NCI-H2081 (cell line): ENCODE data around the gene UTF1.
"Not testable (repeated sequence)": the region's sequence is repeated elsewhere in the genome, so short reads cannot be mapped to it uniquely, and the experiment has no call there.

Experiments
- DNase-seq, 2 experiments: peaks; one replicate each; lab custom pipeline; 2025; lab: John Stamatoyannopoulos, UW

The UTF1 gene

DNA sequence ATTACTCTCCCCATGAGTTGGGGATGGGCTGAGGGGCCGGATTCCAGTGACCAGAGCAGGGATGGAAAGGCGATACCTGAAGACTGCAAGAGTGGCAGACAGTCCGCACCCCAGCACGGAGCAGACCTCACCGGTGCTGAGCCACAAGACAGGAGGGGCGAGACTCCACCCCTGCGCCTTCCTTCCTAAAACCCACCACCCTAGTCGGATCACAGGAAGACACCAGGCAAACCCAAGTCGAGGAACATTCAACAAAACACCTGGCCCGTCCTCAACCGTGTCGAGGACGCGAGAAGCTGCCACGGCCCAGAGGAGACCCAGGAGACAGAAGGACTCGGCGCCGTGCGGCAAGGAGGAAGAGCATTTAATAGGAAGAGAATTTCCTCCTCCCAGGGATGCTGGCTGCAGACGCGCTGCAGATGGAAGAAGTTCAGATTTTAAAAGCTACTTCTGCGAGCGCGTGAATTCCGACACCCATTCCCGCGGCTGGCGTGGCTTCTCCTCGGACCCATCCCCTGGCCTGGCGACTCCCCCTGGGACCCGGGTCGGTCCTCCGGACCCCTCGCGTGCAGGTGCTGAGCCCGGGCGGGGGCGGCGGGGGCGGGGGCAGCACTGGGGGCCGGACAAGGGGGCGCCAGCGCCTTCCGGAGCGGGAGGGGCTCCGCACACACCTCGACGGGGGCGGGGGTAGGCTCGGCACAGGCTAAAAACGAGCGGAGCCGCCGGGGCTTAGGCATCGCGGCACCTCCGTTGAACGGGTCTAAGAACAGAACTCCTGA, 563 bp upstream of the UTF1 start:
- DNase-seq = no peak

DNA sequence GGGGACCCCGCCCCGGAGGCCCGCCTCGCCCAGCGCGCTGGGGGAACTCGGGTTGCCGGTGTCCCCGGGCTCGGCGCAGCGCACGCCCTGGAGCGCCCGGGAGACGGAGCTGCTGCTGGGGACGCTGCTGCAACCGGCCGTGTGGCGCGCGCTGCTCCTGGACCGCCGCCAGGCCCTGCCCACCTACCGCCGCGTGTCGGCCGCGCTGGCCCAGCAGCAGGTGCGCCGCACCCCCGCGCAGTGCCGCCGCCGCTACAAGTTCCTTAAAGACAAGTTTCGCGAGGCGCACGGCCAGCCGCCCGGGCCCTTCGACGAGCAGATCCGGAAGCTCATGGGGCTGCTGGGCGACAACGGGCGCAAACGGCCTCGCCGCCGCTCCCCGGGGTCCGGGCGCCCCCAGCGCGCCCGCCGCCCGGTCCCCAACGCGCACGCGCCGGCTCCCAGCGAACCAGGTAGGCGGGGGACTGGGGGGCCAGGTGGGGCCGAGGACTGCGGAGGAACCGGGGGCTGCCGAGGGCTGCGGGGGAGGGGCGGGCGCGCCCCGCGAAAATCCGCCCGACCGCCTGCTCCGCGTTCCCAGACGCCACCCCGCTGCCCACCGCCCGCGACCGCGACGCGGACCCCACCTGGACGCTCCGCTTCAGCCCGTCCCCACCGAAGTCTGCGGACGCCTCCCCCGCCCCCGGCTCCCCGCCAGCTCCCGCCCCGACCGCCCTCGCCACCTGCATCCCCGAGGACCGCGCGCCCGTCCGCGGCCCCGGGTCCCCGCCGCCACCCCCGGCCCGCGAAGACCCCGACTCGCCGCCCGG, 574 bp downstream of the UTF1 start:
- DNase-seq = no peak

DNA sequence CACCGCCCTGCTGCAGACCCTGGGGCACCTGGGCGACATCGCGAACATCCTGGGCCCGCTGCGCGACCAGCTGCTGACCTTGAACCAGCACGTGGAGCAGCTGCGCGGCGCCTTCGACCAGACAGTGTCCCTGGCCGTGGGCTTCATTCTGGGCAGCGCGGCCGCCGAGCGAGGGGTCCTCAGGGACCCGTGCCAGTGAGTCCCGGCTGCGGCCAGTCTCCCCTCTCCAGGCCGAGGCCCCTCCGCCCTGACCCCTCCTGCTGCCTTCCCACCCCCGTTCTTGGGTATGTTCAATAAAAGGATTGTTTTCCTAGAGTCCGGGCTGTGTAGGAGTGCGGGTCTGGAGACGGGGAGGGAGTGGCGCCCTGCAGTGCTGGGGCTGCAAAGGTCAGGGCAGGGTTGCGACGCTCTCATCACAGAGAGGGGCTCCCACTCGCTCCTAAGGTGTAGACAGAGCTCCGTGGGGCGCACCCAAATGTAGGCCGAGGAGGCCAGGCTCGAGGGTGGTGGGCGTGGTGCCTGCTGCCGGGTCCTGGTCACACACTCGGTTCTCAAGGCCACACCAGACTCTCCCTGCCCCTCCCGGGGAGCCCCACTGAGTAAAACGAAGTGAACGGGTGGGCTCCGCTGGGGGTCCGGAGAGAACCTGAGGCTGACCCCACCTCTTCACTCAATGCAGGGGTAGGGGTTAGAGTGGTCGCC, 1.4 kb downstream of the UTF1 start:
- DNase-seq = no peak

DNA sequence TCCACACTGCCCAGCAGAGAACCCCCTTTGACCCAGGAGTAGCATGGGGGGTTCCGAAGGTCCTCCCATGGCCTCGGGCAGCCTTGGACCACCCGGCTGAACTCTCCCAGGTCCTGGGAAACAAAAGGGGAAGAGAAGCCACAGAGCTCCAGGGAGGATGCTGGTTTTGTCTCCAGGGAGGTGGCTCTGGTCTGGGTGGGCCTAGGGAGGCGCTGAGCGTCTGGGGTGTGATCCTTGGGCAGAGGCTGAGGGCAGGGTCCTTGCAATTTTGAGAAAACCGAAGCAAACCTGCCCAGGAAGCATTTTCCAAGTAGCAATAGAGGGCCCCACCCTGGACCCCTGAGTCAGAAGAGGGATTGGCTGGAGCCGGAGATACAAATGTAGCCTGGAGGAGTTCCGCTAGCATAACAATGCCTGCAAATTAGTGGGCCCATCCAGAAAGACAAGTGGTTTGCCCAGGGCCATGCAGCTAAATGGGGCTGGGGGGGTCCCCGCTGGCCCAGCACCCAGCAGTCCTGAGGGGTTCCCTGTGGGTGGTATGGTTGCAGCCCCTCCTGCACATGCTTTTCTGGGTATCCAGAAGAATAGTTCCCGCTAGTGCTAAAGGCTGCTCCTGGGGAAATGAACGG, 2.0 kb downstream of the UTF1 start:
- DNase-seq = no peak

DNA sequence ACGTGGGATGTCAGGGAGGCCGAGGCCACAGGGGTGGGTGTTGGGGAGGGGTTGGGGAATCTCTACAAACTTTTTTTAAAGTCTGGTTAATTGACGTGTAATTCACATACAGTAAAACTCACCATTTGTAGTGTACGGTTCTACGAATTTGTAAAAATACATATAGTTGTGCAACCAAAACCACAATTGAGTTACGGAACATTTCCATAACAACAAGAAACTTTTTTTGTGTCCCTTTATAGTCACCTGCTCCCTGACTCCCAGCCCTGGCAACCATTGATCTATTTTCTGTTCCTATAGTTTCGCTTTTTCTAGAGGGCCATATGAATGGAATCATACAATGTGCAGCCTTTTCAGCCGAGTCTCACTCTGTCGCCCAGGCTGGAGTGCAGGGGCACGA, 4.8 kb downstream of the UTF1 start:
- not testable (repeated sequence) for DNase-seq

DNA sequence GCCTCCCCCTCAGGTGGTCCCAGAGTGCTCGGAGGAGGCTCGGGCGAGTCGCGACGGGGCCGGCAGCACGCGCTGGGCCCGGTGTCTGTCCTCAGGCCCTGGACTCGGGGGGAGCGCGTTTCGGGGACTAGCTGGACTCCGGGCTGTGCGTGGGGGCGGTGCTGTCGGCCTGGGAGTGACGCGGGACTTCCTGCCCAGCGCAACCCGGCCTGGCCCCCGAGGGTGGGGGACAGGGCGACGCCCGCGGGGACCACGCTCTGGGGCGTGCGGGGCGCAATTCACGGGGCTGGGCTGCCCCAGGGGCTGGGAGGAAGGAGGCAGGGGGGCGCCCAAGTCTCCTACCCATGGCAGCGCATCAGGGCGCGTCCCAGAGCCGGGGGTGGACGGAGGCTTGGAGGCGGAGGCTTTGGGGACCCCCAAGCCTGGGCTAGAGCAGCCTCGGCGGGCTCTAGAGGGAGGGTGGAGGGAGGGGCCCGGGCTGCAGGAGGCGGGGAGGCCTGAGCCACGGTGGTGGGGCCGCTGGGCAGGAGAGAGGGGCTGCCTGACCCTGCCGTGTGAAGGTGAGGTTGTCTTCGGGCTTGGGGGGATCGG, 5.3 kb downstream of the UTF1 start:
- no peak for DNase-seq

DNA sequence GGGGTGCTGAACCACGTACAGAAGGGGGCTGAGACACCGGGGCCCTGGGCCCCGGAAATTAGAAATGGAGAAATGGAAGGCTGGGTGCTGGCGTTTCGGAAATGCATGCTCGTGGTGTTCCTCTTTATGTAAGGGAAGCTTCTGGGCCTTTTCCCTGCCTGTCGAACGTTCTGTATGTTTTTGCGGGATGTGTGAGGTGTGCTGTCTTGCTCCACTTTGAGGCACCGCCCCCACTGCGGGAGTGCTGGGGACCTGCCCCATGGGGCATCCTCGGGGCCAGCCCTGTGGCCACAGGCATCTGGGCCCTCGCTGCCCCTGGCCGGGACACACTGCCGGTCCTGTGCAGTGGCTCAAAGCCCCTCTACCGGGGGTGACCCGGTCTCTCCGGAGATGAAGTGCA, 5.9 kb downstream of the UTF1 start:
- DNase-seq = no peak

- no peak for DNase-seq
Measured at GRCh38 chr10:133236401-133237240, 6.6 kb downstream of the UTF1 start.

- DNase-seq = no peak
Measured at GRCh38 chr10:133237241-133237587, 7.2 kb downstream of the UTF1 start.

GRCh38 chr10:133237588-133238465, 7.8 kb downstream of the UTF1 start, which contains the start of gene VENTX:
TSS of gene VENTX (plus strand) at chr10:133237855. CDS start at chr10:133237915, 60 bp downstream.
- no peak for DNase-seq

- no peak for DNase-seq
Measured at GRCh38 chr10:133238466-133238804, 8.4 kb downstream of the UTF1 start.

DNA sequence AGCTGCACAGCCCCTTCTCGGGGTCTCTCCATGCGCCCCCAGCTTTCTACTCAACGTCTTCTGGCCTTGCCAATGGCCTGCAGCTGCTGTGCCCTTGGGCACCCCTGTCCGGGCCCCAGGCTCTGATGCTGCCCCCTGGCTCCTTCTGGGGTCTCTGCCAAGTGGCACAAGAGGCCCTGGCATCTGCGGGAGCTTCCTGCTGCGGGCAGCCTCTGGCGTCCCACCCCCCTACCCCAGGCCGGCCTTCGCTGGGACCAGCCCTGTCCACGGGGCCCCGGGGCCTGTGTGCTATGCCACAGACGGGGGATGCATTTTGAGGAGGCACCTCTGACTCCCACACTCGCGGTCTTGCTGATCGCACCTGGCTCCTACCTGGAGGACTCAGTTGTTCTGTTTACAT, 10.0 kb downstream of the UTF1 start:
- no peak for DNase-seq

- DNase-seq = no peak
Measured at GRCh38 chr10:133241501-133242205, 11.6 kb downstream of the UTF1 start.

DNA sequence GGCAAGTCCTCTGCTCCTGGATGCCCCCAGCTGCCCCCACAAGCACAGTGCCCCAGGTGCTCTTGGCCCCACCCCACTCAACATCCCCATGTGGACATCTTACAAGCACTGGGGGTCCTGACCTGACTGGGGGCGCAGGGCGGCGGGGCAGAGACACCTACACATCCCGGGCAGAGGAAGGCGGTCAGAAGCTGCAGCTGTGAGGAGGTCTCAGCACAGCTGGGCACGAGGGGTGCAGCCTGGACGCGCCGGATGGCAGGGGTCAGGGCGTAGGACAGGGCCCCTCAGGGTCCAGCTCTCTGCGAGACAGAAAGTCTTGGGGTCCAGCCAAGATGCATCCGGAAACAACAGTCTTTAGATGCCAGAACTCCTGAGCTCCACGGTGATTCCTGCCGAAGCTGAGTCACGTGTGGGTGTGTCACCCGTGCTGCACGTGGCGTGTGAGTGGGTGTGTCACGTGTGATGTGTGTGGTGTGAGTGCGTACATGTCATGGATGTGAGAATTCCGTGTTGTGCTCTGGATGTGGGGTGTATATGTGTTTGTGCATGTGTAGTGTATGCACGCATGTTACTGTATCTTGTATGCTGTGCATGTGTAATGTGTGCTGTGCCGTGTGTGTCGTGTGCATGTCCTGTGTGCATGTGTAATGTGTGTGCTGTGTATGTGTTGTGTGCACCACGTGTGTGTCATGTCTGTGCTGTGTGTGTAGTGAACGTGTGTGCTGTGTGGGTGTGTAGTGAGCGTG, 12.8 kb downstream of the UTF1 start:
- DNase-seq = no peak

GRCh38 chr10:133243593-133243992, 13.6 kb downstream of the UTF1 start:
- no peak for DNase-seq

DNA sequence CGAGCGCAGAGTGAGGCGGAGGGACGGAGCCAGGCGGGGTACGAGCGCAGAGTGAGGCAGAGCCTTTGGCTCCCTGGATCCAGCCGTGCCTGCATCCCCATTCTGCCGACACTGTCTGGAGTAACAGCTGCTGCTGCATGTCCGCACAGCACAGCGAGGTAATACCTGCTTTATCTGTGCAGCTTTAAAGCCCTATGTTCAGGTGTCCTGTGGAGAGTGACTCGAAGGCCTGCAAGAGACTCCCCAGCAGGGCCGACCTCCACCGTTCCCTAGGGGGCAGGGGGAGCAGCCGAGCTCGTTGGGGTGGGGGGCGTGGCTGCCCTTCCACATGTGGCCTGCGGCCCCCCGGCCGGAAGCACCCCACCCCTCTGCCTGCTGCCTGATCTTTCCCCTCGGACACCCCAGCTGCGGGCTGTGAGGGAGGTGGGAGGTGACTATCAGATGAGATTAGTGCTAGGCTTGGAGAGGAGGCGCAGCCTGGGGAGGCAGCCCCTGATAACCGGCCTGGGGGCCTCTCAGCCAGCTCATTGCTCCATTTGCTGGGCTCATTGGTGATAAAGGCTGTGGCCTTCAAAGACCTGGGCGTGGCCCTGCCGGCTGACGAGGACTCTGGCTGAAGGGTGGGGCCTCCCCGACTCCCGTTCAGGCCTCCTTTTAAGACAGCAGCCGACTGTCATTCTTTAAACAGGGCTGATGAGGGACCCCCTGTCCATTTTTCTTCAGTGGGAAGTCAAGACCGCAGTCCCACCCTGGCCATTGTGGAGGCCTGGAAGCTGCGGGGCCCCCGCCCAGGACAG, 15.6 kb downstream of the UTF1 start:
- no peak for DNase-seq

DNA sequence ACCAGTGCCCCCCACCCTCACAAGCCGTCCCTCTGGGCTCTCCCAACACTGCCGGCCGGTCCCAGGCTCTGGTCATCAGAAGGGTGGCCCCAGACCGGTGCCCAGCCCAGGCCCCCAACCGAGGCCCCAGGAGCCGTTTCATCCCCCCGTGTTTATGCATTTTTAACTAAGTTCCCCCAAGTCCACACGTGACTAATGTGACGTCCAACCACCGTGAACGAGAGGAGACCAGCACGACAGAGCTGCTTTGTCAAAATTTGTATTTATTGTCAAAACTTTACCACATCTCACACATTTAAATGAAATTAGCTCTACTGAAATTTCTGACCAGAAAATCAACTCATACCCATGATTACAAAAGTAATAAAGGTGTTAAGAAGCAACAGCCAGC, 16.2 kb downstream of the UTF1 start:
- no peak for DNase-seq
